HG03095 (cell line): ENCODE results near the gene PHTF2.

ENCODE experiments used
- ATAC-seq: cut with Tn5 transposase; IDR thresholded peaks from one replicate; pipeline ENCODE4 v1.9.1; 2021; ENCODE audit warnings: moderate library complexity; ENCODE audit not compliant: unreplicated experiment

PHTF2 gene

GRCh38 chr7:77918676-77919075, 120.1 kb downstream of the PHTF2 start:
- ATAC-seq: no peak

- ATAC-seq: no peak
These were observed 124.8 kb downstream of the PHTF2 start for GRCh38 chr7:77923419-77923818.

DNA sequence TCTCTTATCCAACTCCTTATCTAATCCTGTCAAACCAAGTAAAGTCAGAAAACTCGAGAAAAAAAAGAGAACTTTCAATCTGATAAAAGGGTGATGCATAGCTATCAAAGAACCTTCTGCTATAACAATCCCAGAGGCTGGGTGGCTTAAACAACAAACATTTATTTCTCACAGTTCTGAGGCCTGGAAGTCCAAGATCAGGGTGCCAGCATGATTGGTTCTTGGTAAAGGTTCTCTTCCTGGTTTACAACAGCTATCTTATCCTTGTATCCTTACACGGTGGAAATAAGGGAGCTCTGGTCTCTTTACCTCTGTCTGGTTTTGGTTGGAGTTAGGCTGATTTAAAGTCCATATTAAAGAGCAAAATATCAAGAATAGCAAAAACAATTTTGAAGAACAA, 131.9 kb downstream of the PHTF2 start:
- ATAC-seq: no peak

DNA sequence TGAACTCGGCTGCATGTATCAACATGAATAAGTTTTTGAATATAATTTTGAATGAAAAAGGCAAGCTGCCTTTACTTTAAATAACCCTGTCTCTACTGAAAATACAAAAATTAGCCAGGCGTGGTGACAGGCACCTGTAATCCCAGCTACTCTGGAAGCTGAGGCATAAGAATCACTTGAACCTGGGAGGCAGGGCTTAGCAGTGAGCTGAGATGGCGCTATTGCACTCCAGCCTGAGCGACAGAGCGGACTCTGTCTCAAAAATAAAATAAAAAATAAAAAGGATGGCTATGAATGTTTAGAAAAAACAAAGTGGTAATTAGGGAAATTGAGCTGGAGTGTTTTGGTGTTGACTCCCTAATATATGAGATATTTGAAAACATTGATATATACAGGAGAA, 133.3 kb downstream of the PHTF2 start:
- ATAC-seq: no peak

- ATAC-seq: no peak
These were observed 134.8 kb downstream of the PHTF2 start for GRCh38 chr7:77933394-77933793.

GRCh38 chr7:77935652-77936348, 137.2 kb downstream of the PHTF2 start:
- no peak for ATAC-seq

GRCh38 chr7:77940647-77941046, 142.1 kb downstream of the PHTF2 start:
- no peak for ATAC-seq

GRCh38 chr7:77942431-77942830, 143.9 kb downstream of the PHTF2 start:
- ATAC-seq: no peak

GRCh38 chr7:77944183-77945182, 145.9 kb downstream of the PHTF2 start:
- ATAC-seq: no peak

DNA sequence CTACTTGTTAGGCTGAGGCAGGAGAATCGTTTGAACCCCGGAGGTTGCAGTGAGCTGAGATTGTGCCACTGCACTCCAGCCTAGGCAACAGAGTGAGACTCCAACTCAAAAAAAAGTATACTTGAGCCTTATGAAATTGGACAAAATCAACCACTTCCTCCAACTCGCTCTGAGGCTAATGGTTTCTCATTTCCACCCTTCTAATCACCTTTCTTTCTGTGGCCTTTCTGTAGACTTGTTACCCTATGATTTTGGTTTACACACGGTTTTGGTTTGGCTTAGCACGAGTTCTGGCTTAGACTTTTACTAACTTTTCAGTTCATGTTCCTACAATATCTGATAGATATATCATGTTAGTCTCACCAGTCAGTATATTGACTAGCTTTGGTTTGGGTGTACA, 152.0 kb downstream of the PHTF2 start:
- no peak for ATAC-seq

DNA sequence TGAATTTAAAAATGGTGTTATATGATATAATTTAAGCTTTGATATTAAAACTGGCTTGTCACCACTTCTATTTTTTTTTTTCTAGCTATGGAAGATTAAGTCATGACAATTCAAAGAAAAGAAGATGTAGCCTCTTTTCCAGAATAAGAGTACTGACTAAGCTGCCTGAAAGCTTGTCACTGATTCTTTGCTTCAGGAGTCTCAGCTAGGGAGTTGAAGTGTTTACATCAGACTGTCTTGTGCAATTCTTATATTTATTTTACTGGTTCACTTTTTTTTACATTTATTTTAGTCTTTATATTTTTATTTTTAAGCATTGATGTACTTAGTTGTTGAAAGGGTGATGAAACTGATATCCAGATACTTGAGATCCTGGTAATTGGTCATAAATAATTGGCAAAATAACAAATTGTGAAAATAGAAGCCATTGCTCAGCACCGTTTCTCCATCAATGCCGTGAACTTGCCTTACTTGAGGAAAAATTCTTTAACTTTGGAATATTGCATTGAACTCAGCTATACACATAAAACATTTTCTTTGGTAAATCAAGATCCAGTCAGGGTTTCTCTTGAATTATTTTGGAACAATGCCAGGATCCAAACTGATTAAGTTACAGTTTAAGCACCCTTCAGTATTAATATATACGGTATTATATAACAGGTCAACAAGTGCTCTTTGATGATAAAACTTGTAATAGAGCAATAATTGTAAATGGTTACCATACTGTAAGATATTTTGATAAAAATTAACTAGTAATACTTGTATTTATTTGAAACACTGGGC, 156.4 kb downstream of the PHTF2 start:
- ATAC-seq: no peak

- no peak for ATAC-seq
These were observed 159.9 kb downstream of the PHTF2 start for GRCh38 chr7:77958436-77958835.

- no peak for ATAC-seq
These were observed 160.5 kb downstream of the PHTF2 start for GRCh38 chr7:77959080-77959479.

GRCh38 chr7:77960336-77960735, 161.8 kb downstream of the PHTF2 start:
- no peak for ATAC-seq

- no peak for ATAC-seq
These were observed 168.9 kb downstream of the PHTF2 start for GRCh38 chr7:77967429-77967828.

GRCh38 chr7:77971726-77972125, 173.2 kb downstream of the PHTF2 start:
- no peak for ATAC-seq

DNA sequence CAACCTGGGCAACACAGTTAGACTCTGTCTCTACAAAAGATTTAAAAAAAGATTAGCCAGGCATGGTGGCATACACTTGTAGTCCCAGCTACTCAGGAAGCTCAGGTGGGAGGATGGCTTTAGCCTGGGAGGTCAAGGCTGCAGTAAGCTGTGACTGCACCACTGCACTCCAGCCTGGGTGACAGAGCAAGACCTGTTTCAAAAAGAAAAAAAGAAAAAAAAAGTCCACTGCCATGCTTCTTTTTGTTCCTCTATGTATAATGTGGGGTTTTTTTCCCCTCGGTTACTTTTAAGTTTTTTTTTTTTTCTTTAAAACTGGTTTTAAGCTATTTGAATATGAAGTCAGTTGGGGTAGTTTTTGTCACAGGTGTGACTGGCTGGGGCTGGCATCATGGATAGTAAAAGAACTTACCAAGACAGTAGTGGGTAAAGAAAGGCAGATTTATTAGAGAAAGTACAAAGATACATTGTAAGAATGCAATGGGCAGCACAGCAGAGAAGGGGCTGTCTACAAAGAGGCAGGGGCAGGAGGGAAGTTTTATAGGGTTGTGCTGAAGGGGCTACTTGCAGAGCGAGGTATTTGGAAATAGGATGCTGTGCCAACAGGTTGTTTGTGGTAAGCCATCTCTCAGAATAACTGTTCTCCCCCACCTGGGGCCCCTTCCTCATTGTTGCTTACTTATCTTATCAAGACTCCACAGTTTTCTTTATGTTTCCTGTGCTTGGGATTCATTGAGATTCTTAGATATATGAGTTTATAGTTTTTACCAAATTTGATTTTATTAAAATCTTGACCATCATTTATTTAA, 177.3 kb downstream of the PHTF2 start:
- ATAC-seq: no peak

DNA sequence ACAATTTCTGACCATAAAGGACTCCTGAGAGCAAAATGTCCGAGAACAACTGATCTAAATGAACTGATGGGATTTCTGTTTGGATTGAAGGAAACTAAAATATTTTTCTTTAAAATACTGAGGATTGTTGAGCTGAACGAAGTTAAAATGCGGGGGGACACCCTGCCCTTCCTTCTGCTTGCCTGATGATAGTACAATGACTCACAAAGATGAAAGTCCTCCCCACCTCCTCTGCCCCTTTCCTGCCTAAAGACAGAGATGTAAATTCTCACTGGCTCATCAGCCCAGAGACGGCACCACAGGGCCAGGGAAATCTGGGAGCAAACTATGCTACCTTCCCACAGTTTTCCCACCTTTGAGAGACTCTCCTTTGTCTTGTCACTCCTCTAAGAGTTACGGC, 180.6 kb downstream of the PHTF2 start:
- ATAC-seq: no peak

GRCh38 chr7:77980087-77980713, 181.6 kb downstream of the PHTF2 start:
- no peak for ATAC-seq

GRCh38 chr7:77982926-77983550, 184.5 kb downstream of the PHTF2 start:
- ATAC-seq: no peak
